GM21529 (cell line): ENCODE measurements around the gene FOXA1.

Experiments
- ATAC-seq: cut with Tn5 transposase; IDR thresholded peaks from one replicate; pipeline ENCODE4 v1.9.1; 2021; ENCODE audit not compliant: unreplicated experiment

The FOXA1 gene

GRCh38 chr14:37590428-37591139 lies 4.5 kb downstream of the FOXA1 start:
- ATAC-seq = no peak

- no peak for ATAC-seq
These were observed 5.2 kb downstream of the FOXA1 start for GRCh38 chr14:37589715-37590427.

GRCh38 chr14:37588956-37589714 lies 5.9 kb downstream of the FOXA1 start:
- ATAC-seq = no peak

GRCh38 chr14:37588667-37588955 lies 6.4 kb downstream of the FOXA1 start:
- ATAC-seq = no peak

GRCh38 chr14:37587881-37588666 lies 7.0 kb downstream of the FOXA1 start:
- no peak for ATAC-seq

GRCh38 chr14:37587131-37587803 lies 7.8 kb downstream of the FOXA1 start:
- no peak for ATAC-seq

- no peak for ATAC-seq
These were observed 8.3 kb downstream of the FOXA1 start for GRCh38 chr14:37586797-37587130.

GRCh38 chr14:37585971-37586796 lies 8.9 kb downstream of the FOXA1 start:
- no peak for ATAC-seq

GRCh38 chr14:37585101-37585511 lies 9.9 kb downstream of the FOXA1 start:
- ATAC-seq = no peak

- no peak for ATAC-seq
These were observed 10.6 kb downstream of the FOXA1 start for GRCh38 chr14:37584211-37585100.

GRCh38 chr14:37583358-37584210 lies 11.5 kb downstream of the FOXA1 start:
- ATAC-seq = no peak

- no peak for ATAC-seq
These were observed 14.9 kb downstream of the FOXA1 start for GRCh38 chr14:37580146-37580545.

GRCh38 chr14:37579274-37579673 lies 15.8 kb downstream of the FOXA1 start:
- no peak for ATAC-seq

- no peak for ATAC-seq
These were observed 21.7 kb downstream of the FOXA1 start for GRCh38 chr14:37573356-37573755.

- no peak for ATAC-seq
These were observed 23.7 kb downstream of the FOXA1 start for GRCh38 chr14:37571391-37571790.

- no peak for ATAC-seq
These were observed 25.3 kb downstream of the FOXA1 start for GRCh38 chr14:37569729-37570128.

GRCh38 chr14:37566811-37567371 lies 28.2 kb downstream of the FOXA1 start:
- no peak for ATAC-seq

- no peak for ATAC-seq
These were observed 29.5 kb downstream of the FOXA1 start for GRCh38 chr14:37565550-37565949.
